ENCODE measurements around the gene EP400. TPM values are rescaled to one million over a fixed set of nuclear protein-coding genes. Genes with fewer than 3 reads are reported as not detected.

EP400 gene
- total RNA-seq, 1 donor from 2014 or later, result 51.3 TPM

DNA sequence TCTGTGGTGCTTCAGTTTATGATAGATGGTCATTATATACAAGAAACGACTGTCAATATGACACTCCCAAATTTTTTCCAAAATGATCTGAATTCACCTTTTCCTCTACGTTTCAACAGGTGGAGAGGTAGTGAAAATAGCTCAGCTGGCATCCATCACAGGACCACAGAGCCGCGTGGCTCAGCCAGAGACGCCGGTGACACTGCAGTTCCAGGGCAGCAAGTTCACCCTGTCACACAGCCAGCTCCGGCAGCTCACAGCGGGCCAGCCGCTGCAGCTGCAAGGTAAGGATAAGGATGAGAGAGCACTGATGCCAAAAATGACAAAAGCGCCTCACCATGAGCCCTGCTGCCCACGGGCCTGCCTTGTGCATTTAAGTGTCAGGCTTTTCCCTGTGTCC is 73.9 kb downstream of the EP400 start:
- Mint-ChIP-seq H3K4me3 (ENCODE audit: unreplicated experiment) (no peak overlapping the region), H3K27me3 (ENCODE audit: unreplicated experiment) (no peaks in the 10 kb centered on the region), H3K36me3 (ENCODE audit: unreplicated experiment) (peaks cover 52% of the 10 kb centered on the region), H3K27ac (ENCODE audit: unreplicated experiment) (no peak overlapping the region), H3K4me1 (ENCODE audit: unreplicated experiment) (no peaks in the 10 kb centered on the region), H3K9me3 (ENCODE audit: unreplicated experiment) (no peaks in the 10 kb centered on the region)
- DNase-seq (ENCODE audit: extremely low spot score, unreplicated experiment), result no peak
- TF ChIP-seq, protein P1, sequence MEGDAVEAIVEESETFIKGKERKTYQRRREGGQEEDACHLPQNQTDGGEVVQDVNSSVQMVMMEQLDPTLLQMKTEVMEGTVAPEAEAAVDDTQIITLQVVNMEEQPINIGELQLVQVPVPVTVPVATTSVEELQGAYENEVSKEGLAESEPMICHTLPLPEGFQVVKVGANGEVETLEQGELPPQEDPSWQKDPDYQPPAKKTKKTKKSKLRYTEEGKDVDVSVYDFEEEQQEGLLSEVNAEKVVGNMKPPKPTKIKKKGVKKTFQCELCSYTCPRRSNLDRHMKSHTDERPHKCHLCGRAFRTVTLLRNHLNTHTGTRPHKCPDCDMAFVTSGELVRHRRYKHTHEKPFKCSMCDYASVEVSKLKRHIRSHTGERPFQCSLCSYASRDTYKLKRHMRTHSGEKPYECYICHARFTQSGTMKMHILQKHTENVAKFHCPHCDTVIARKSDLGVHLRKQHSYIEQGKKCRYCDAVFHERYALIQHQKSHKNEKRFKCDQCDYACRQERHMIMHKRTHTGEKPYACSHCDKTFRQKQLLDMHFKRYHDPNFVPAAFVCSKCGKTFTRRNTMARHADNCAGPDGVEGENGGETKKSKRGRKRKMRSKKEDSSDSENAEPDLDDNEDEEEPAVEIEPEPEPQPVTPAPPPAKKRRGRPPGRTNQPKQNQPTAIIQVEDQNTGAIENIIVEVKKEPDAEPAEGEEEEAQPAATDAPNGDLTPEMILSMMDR (IDR thresholded peaks at IDR 0.05), result no peak

DNA sequence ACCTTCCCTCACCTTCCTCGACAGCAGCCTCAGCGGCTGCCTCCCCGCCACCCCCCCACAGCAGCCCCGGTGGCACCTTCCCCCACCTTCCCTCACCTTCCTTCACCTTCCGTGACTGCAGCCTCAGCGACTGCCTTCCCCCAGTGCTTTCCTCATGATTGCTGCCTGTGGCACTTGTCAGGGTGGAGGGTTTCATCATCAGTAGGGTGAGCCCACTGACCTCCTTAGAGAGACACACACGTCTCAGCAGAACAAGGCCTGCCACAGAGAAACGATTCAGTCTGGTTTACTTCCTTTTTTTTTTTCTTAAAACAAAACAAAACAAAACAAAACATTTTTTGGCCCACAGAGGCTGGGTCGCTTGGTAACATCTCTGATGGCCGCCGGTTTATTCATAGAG is 75.0 kb downstream of the EP400 start:
- H3K4me3 Mint-ChIP-seq (ENCODE audit: unreplicated experiment), result no peak overlapping the region
- TF ChIP-seq, protein P1 (IDR thresholded peaks at IDR 0.05), result no peak
- no peaks in the 10 kb centered on the region for H3K27me3 Mint-ChIP-seq (ENCODE audit: unreplicated experiment)
- H3K27ac Mint-ChIP-seq (ENCODE audit: unreplicated experiment), result no peak overlapping the region
- H3K36me3 Mint-ChIP-seq (ENCODE audit: unreplicated experiment), result peaks cover 57% of the 10 kb centered on the region
- no peaks in the 10 kb centered on the region for H3K9me3 Mint-ChIP-seq (ENCODE audit: unreplicated experiment)
- H3K4me1 Mint-ChIP-seq (ENCODE audit: unreplicated experiment), result no peaks in the 10 kb centered on the region
- no peak for DNase-seq (ENCODE audit: extremely low spot score, unreplicated experiment)

GRCh38 chr12:132025526-132025925 is 75.8 kb downstream of the EP400 start:
- H3K9me3 Mint-ChIP-seq (ENCODE audit: unreplicated experiment), result no peaks in the 10 kb centered on the region
- DNase-seq (ENCODE audit: extremely low spot score, unreplicated experiment), result no peak
- peaks cover 4% of the 10 kb centered on the region for H3K4me1 Mint-ChIP-seq (ENCODE audit: unreplicated experiment)
- peaks cover 54% of the 10 kb centered on the region for H3K36me3 Mint-ChIP-seq (ENCODE audit: unreplicated experiment)
- TF ChIP-seq, protein P1 (IDR thresholded peaks at IDR 0.05), result no peak
- no peaks in the 10 kb centered on the region for H3K27me3 Mint-ChIP-seq (ENCODE audit: unreplicated experiment)
- H3K27ac Mint-ChIP-seq (ENCODE audit: unreplicated experiment), result no peak overlapping the region
- H3K4me3 Mint-ChIP-seq (ENCODE audit: unreplicated experiment), result no peak overlapping the region

DNA sequence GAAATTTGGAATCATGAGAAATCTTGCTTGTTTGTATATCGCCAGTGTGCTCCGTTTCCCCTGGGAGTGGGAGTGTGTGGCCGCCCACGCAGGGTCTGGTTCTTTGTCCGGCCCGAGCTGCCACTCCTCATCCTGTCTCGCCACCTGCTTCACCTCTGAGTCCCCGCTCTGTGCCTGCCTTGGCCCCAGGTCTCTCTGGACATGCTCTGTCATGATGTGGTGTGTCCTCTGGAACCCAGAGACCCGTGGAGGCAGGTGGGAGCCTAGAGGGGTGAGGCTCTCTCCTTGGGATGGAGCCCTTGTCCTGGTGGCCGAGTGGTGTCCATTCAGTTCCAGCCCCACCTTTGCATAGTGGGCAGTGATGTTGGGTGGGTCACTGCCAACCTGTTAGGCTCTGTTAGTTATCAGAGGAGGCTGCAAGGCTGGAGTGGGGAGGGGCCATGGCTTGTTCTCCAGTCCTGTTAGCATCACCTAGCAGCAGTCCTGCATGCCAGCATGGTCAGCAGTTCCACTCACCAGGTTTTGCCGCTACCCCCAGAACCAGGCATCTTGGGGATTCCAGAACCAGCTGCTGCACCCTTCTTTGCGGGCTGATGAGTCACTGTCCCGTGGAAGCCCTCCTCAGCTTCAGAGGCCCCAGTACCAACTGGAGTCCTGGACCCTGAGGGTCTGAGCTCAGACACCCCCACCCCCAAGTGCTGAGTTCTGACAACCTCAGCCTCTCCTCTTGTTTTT is 76.5 kb downstream of the EP400 start:
- Mint-ChIP-seq H3K4me3 (ENCODE audit: unreplicated experiment) (no peak overlapping the region), H3K27ac (ENCODE audit: unreplicated experiment) (no peak overlapping the region), H3K9me3 (ENCODE audit: unreplicated experiment) (no peaks in the 10 kb centered on the region), H3K36me3 (ENCODE audit: unreplicated experiment) (peaks cover 59% of the 10 kb centered on the region), H3K27me3 (ENCODE audit: unreplicated experiment) (no peaks in the 10 kb centered on the region), H3K4me1 (ENCODE audit: unreplicated experiment) (peaks cover 11% of the 10 kb centered on the region)
- TF ChIP-seq, protein P1 (IDR thresholded peaks at IDR 0.05), result no peak
- no peak for DNase-seq (ENCODE audit: extremely low spot score, unreplicated experiment)

DNA sequence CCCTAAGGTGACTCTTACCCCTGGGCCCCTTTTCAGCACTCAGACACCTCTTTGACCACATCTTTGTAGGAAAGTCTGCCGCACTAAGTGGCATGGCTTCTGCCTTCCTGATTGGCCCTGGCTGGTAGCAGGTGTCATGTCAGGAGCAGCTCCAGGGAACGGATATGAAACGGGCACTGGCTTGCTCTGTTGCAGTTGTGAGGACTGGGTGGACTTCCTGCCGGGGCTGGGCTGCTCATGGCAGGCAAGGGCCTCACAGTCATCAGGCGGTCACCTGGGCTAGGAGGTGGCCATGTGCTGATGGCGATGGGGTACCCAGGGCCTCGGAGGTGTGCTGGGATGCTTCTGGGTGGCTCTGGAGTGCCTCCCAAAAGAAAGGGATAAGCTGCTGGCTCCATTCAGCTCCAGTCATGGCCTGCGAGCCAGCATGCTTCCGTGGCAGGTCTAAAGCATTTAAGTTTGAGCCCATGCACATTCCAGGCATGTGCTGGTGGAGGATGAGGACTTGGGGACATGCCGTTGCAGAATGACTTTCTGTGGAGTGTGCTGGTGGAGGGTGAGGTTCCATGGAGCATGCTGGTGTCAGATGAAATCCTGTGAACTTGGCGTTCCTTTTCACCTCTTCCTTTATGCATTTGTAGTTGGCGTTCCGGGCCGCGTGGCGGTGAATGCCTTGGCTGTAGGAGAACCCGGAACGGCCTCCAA is 77.2 kb downstream of the EP400 start:
- Mint-ChIP-seq H3K4me3 (ENCODE audit: unreplicated experiment) (no peak overlapping the region), H3K9me3 (ENCODE audit: unreplicated experiment) (no peaks in the 10 kb centered on the region), H3K27ac (ENCODE audit: unreplicated experiment) (no peak overlapping the region), H3K4me1 (ENCODE audit: unreplicated experiment) (peaks cover 18% of the 10 kb centered on the region), H3K27me3 (ENCODE audit: unreplicated experiment) (no peaks in the 10 kb centered on the region), H3K36me3 (ENCODE audit: unreplicated experiment) (peaks cover 54% of the 10 kb centered on the region)
- TF ChIP-seq, protein P1 (IDR thresholded peaks at IDR 0.05), result no peak
- no peak for DNase-seq (ENCODE audit: extremely low spot score, unreplicated experiment)

All from osteocyte (in vitro differentiated cells).